ENCODE results near the gene RIN2.

Gene RIN2

GRCh38 chr20:19807191-19807945, 49.3 kb downstream of the RIN2 start:
- H3K4me2 ChIP-seq (ENCODE audit: low read depth, low read length, poor library complexity, severe bottlenecking) = no peak overlapping the region

More at GRCh38 chr20:19807191-19807945, 49.3 kb downstream of the RIN2 start:
- H3F3A ChIP-seq (ENCODE audit: low read depth) = no peaks in the 10 kb centered on the region
- no peaks in the 10 kb centered on the region for H4K20me1 ChIP-seq (ENCODE audit: insufficient read depth, low read length, poor library complexity, severe bottlenecking)
- H3K9me2 ChIP-seq (replicated peaks; ENCODE audit: low read depth, low read length) = no peaks in the 10 kb centered on the region
- no peak overlapping the region for H3K9ac ChIP-seq (ENCODE audit: low read depth, low read length, poor library complexity, severe bottlenecking)
- no peak overlapping the region for H3K4me3 ChIP-seq (ENCODE audit: low read length, poor library complexity, severe bottlenecking)
- no peaks in the 10 kb centered on the region for H3K9me3 ChIP-seq (ENCODE audit: insufficient read depth, low read depth, low read length)
- TF ChIP-seq CTCF (conservative IDR thresholded peaks at IDR 0.05; ENCODE audit: low read length) (no peak), EZH2phosphoT487 (IDR thresholded peaks at IDR 0.05; ENCODE audit: borderline replicate concordance) (no peak)
- no peaks in the 10 kb centered on the region for H3K4me1 ChIP-seq (ENCODE audit: insufficient read depth, low read length, poor library complexity, severe bottlenecking)
- no peaks in the 10 kb centered on the region for H3K36me3 ChIP-seq (ENCODE audit: insufficient read depth, low read length)
- no peaks in the 10 kb centered on the region for H3K79me2 ChIP-seq (ENCODE audit: insufficient read depth, low read length)
- H3K27me3 ChIP-seq (ENCODE audit: insufficient read depth, low read length, poor library complexity, severe bottlenecking) = no peaks in the 10 kb centered on the region
- no peak overlapping the region for H2AFZ ChIP-seq (ENCODE audit: low read length)
